HG03139 (cell line): Measurements from ENCODE around the gene CHRM3.

ENCODE experiments used
- ATAC-seq: cut with Tn5 transposase; IDR thresholded peaks from one replicate; pipeline ENCODE4 v1.9.1; 2021; ENCODE audit not compliant: unreplicated experiment

The CHRM3 gene

GRCh38 chr1:239394107-239394506 lies 7.7 kb downstream of the CHRM3 start:
- no peak for ATAC-seq

GRCh38 chr1:239413916-239414315 lies 27.5 kb downstream of the CHRM3 start:
- ATAC-seq: no peak

GRCh38 chr1:239417221-239417620 lies 30.9 kb downstream of the CHRM3 start:
- ATAC-seq: no peak

- no peak for ATAC-seq
These were observed 31.7 kb downstream of the CHRM3 start for GRCh38 chr1:239417986-239418640.

- ATAC-seq: no peak
These were observed 32.3 kb downstream of the CHRM3 start for GRCh38 chr1:239418681-239419080.

- ATAC-seq: no peak
These were observed 35.4 kb downstream of the CHRM3 start for GRCh38 chr1:239421811-239422210.

- ATAC-seq: no peak
These were observed 36.5 kb downstream of the CHRM3 start for GRCh38 chr1:239422818-239423217.

- no peak for ATAC-seq
These were observed 40.6 kb downstream of the CHRM3 start for GRCh38 chr1:239426821-239427475.

- no peak for ATAC-seq
These were observed 41.3 kb downstream of the CHRM3 start for GRCh38 chr1:239427712-239428111.

GRCh38 chr1:239428120-239428710 lies 41.8 kb downstream of the CHRM3 start:
- ATAC-seq: no peak

GRCh38 chr1:239429163-239429562 lies 42.8 kb downstream of the CHRM3 start:
- no peak for ATAC-seq

- ATAC-seq: no peak
These were observed 45.9 kb downstream of the CHRM3 start for GRCh38 chr1:239432255-239432654.

GRCh38 chr1:239434181-239434580 lies 47.8 kb downstream of the CHRM3 start:
- no peak for ATAC-seq
